ENCODE results near the gene CLDN1.
A peak's percentile ranks its signal among the peaks of the same experiment; 100 is the strongest.

CLDN1 gene, protein sequence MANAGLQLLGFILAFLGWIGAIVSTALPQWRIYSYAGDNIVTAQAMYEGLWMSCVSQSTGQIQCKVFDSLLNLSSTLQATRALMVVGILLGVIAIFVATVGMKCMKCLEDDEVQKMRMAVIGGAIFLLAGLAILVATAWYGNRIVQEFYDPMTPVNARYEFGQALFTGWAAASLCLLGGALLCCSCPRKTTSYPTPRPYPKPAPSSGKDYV

DNA sequence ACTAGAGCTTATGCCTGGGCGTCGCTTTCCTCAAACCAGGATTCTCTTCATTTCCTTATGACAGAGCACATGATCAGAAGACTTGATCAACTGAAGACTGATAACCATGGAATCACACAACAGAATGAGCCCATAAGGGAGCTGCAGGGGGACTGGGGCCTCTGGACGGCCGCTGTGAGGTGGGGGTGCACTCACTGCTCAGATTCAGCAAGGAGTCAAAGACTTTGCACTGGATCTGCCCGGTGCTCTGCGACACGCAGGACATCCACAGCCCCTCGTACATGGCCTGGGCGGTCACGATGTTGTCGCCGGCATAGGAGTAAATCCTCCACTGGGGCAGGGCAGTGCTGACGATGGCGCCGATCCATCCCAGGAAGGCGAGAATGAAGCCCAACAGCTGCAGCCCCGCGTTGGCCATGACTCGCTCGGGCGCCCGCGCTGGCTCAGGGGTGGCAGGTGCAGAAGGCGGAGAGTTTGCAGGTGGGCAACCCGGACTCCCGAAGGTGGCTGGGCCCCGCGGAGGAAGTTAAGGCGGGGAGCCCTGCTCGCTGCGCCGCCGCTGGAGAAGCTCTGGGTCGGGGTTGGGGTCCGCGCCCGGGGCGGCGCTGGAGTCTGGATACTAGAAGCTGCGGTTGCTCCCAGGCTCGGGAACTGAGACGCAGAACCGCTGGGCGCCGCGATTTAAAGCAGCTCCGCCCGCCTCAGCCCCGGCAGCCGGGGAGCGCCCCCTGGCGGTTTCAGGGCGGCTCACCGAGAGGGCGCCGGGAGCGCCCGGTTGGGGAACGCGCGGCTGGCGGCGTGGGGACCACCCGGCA, at the start of gene CLDN1:
Gene CLDN1 (minus strand): TSS at position 658 of the 815 bp plus-strand sequence. CDS start 240 bp downstream, at position 418.
- peak; percentile 30 for DNase-seq (ENCODE audit: extremely low read depth, low read depth)
- TF ChIP-seq, protein P1, sequence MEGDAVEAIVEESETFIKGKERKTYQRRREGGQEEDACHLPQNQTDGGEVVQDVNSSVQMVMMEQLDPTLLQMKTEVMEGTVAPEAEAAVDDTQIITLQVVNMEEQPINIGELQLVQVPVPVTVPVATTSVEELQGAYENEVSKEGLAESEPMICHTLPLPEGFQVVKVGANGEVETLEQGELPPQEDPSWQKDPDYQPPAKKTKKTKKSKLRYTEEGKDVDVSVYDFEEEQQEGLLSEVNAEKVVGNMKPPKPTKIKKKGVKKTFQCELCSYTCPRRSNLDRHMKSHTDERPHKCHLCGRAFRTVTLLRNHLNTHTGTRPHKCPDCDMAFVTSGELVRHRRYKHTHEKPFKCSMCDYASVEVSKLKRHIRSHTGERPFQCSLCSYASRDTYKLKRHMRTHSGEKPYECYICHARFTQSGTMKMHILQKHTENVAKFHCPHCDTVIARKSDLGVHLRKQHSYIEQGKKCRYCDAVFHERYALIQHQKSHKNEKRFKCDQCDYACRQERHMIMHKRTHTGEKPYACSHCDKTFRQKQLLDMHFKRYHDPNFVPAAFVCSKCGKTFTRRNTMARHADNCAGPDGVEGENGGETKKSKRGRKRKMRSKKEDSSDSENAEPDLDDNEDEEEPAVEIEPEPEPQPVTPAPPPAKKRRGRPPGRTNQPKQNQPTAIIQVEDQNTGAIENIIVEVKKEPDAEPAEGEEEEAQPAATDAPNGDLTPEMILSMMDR (IDR thresholded peaks at IDR 0.05; ENCODE audit: low read depth, low read length), result peak; percentile 72

DNA sequence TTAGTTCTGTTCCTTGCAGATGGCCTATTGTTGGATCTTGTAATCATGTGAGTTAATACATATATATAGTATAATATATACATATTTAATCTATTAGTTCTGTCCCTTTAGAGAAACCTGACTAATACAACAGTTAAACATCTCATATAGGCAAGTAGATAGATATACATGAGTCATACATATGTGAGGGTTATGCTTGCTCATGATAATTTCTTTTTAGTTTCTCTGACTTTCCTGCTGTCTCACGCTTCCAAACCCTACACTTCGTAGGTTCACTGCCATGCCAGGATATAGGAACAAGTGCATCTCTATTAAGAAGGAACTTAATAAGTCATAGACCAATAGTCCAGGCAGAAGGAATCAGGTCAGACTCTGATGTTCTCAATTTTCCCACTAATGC, 48.9 kb upstream of the CLDN1 start:
- DNase-seq (ENCODE audit: extremely low read depth, low read depth), result no peak
- TF ChIP-seq, protein P1 (IDR thresholded peaks at IDR 0.05; ENCODE audit: low read depth, low read length), result no peak

DNA sequence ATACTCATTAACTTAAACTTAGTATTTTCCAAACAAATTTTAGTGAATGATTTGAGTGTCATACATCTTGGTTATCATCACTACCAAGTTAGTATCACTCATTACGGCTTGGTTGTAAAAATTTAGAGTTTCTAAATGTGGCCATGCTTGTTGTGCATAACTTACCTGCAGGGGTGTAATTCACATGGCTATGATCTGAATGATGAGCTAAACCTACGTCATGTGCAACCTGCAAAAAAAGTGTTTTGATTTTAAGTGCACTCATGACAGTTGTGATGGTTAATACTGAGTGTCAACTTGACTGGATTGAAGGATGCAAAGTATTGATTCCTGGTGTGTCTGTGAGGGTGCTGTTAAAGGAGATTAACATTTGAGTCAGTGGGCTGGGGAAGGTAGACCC, 48.1 kb upstream of the CLDN1 start:
- no peak for DNase-seq (ENCODE audit: extremely low read depth, low read depth)
- TF ChIP-seq, protein P1 (IDR thresholded peaks at IDR 0.05; ENCODE audit: low read depth, low read length), result no peak

- DNase-seq (ENCODE audit: extremely low read depth, low read depth), result no peak
- TF ChIP-seq, protein P1 (IDR thresholded peaks at IDR 0.05; ENCODE audit: low read depth, low read length), result no peak
Measured at GRCh38 chr3:190369668-190370295, 47.5 kb upstream of the CLDN1 start.

DNA sequence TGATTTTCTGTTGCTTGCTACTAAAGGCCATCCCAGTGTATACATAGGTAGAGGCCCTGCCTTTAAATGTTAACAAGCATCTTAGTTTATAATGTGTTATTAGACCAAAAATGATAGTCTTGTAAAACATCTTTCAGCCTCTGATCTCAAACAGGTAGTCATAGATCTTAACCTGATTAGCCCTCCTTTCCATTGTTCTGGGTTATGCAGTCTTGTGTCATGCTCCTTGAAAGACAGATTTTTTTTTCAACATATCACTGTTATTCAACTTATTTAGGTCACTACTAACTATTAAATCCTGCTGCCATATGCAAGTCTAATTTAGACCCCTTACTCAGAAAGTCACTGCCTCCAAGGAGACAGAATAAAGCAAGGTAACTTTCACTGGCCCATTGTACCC, 46.6 kb upstream of the CLDN1 start:
- TF ChIP-seq, protein P1 (IDR thresholded peaks at IDR 0.05; ENCODE audit: low read depth, low read length), result no peak
- DNase-seq (ENCODE audit: extremely low read depth, low read depth), result no peak

GRCh38 chr3:190366133-190366532, 43.9 kb upstream of the CLDN1 start:
- TF ChIP-seq, protein P1 (IDR thresholded peaks at IDR 0.05; ENCODE audit: low read depth, low read length), result no peak
- DNase-seq (ENCODE audit: extremely low read depth, low read depth), result no peak

DNA sequence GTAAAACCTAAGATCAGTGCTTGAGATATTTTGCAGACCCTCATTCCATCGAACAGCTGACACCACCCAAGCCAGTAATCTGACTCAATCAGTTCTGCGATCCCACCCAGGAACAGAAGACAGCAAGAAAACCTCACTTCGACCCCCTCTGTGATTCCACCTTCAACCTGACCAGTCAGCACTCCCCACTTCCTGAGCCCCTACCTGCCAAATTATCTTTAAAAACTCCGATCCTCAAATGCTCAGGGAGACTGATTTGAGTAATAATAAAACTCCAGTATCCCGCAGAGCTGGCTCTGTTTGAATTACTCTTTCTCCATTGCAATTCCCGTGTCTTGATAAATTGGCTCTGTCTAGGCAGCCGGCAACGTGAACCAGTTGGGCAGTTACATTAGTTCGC, 40.0 kb upstream of the CLDN1 start:
- TF ChIP-seq, protein P1 (IDR thresholded peaks at IDR 0.05; ENCODE audit: low read depth, low read length), result no peak
- no peak for DNase-seq (ENCODE audit: extremely low read depth, low read depth)
